GM23338 (cell line): Measurements from ENCODE around the gene DROSHA. TPM values are rescaled to one million over a fixed set of nuclear protein-coding genes. Genes with fewer than 3 reads are reported as not detected.

Source experiments
- ATAC-seq: fragments of 200-7000 bp; cut with Tn5 transposase; 3 replicates; pipeline ENCODE4 v1.9.1; 2020
- DNase-seq: peaks from one replicate; pipeline ENCODE4 v3.0.0-alpha.2; 2015; ENCODE audit warnings: low spot score
- H2AFZ ChIP-seq: fragments of 200-600 bp; sonication (generic); 2 replicates; pipeline ENCODE4 v1.8.0; 2016; ENCODE audit warnings: antibody characterized with exemption, mild to moderate bottlenecking, moderate library complexity
- H3F3A ChIP-seq: fragments of 200-600 bp; sonication (generic); replicated peaks from 2 replicates; pipeline ENCODE4 v1.8.0; 2017; ENCODE audit warnings: antibody characterized with exemption, mixed run types, low read depth
- H3K27ac ChIP-seq: fragments of 200-600 bp; sonication (generic); 2 replicates; pipeline ENCODE4 v1.6.1; 2016; ENCODE audit warnings: low read depth
- H3K27me3 ChIP-seq: fragments of 200-600 bp; sonication (generic); 2 replicates; pipeline ENCODE4 v1.8.0; 2016; ENCODE audit warnings: mild to moderate bottlenecking, mixed run types, moderate library complexity; ENCODE audit not compliant: insufficient read depth
- H3K36me3 ChIP-seq: fragments of 200-600 bp; sonication (generic); 2 replicates; pipeline ENCODE4 v1.8.0; 2016; ENCODE audit warnings: mild to moderate bottlenecking; ENCODE audit not compliant: insufficient read depth
- H3K4me1 ChIP-seq: fragments of 200-600 bp; sonication (generic); 2 replicates; pipeline ENCODE4 v1.8.0; 2016; ENCODE audit warnings: mild to moderate bottlenecking, moderate library complexity; ENCODE audit not compliant: insufficient read depth
- H3K4me2 ChIP-seq: fragments of 200-600 bp; sonication (generic); 2 replicates; pipeline ENCODE4 v1.7.1; 2017; ENCODE audit warnings: mixed run types
- H3K4me3 ChIP-seq: fragments of 200-600 bp; sonication (generic); 2 replicates; pipeline ENCODE4 v1.6.1; 2016; ENCODE audit warnings: mixed run types
- H3K79me2 ChIP-seq: fragments of 200-600 bp; sonication (generic); replicated peaks from 2 replicates; pipeline ENCODE4 v1.8.0; 2017; ENCODE audit warnings: mild to moderate bottlenecking; ENCODE audit not compliant: insufficient read depth
- H3K9me2 ChIP-seq: fragments of 200-600 bp; sonication (generic); 2 replicates; pipeline ENCODE4 v1.8.0; 2017; ENCODE audit not compliant: insufficient read depth
- H4K20me1 ChIP-seq: fragments of 200-600 bp; sonication (generic); replicated peaks from 2 replicates; pipeline ENCODE4 v1.8.0; 2017; ENCODE audit warnings: mild to moderate bottlenecking; ENCODE audit not compliant: insufficient read depth
- H3K27ac Mint-ChIP-seq: 2 replicates; pipeline ENCODE4 v1.8.0; 2020; ENCODE audit warnings: inconsistent platforms, mild to moderate bottlenecking, moderate library complexity, mixed read lengths
- H3K27me3 Mint-ChIP-seq: 3 replicates; pipeline ENCODE4 v1.8.0; 2022; ENCODE audit warnings: low read depth, mild to moderate bottlenecking, moderate library complexity, mixed read lengths, inconsistent platforms; ENCODE audit not compliant: insufficient read depth, poor library complexity
- H3K36me3 Mint-ChIP-seq: 3 replicates; pipeline ENCODE4 v1.8.0; 2021; ENCODE audit warnings: low read depth, mild to moderate bottlenecking, inconsistent platforms, moderate library complexity, mixed read lengths
- H3K4me1 Mint-ChIP-seq: 3 replicates; pipeline ENCODE4 v1.8.0; 2020; ENCODE audit warnings: mild to moderate bottlenecking, inconsistent platforms, mixed read lengths
- H3K4me3 Mint-ChIP-seq: 3 replicates; pipeline ENCODE4 v1.8.0; 2021; ENCODE audit warnings: moderate library complexity, mild to moderate bottlenecking, inconsistent platforms, mixed read lengths
- H3K9me3 Mint-ChIP-seq: 3 replicates; pipeline ENCODE4 v1.8.0; 2020; ENCODE audit warnings: moderate library complexity, mild to moderate bottlenecking, inconsistent platforms, mixed read lengths
- CREB1 ChIP-seq: fragments of 250-450 bp; sonication (Bioruptor Pico); IDR thresholded peaks from 2 replicates; pipeline ENCODE4 v1.5.0; 2020; ENCODE audit warnings: low read depth, mild to moderate bottlenecking, moderate library complexity
- ETS1 ChIP-seq: IDR thresholded peaks from 2 replicates; pipeline ENCODE4 v1.6.1; 2016; ENCODE audit warnings: antibody characterized with exemption
- EZH2 ChIP-seq: fragments of 200-600 bp; sonication (generic); IDR thresholded peaks from one replicate; pipeline ENCODE4 v1.8.0; 2017; ENCODE audit warnings: antibody characterized with exemption, mild to moderate bottlenecking, low read depth; ENCODE audit not compliant: unreplicated experiment
- EZH2phosphoT487 ChIP-seq: fragments of 200-600 bp; sonication (generic); IDR thresholded peaks from one replicate; pipeline ENCODE4 v1.8.1; 2018; ENCODE audit warnings: antibody characterized with exemption; ENCODE audit not compliant: unreplicated experiment
- JUNB ChIP-seq: IDR thresholded peaks from one replicate; pipeline ENCODE4 v1.6.1; 2016; ENCODE audit warnings: antibody characterized with exemption; ENCODE audit not compliant: unreplicated experiment
- NANOG ChIP-seq: IDR thresholded peaks from 2 replicates; pipeline ENCODE4 v1.6.1; 2016; ENCODE audit warnings: antibody characterized with exemption, borderline replicate concordance
- POLR2AphosphoS5 ChIP-seq: IDR thresholded peaks from 2 replicates; pipeline ENCODE4 v1.6.1; 2016; ENCODE audit warnings: antibody characterized with exemption, low read depth
- STAT1 ChIP-seq: IDR thresholded peaks from one replicate; pipeline ENCODE4 v1.6.1; 2016; ENCODE audit warnings: antibody characterized with exemption; ENCODE audit not compliant: unreplicated experiment
- ZNF114 ChIP-seq: fragments of 250-450 bp; sonication (Bioruptor Pico); IDR thresholded peaks from 2 replicates; pipeline ENCODE4 v1.5.0; 2020; ENCODE audit warnings: mild to moderate bottlenecking, moderate library complexity
- ZNF331 ChIP-seq: fragments of 250-450 bp; sonication (Bioruptor Pico); IDR thresholded peaks from 2 replicates; pipeline ENCODE4 v1.5.0; 2020; ENCODE audit warnings: low read depth, mild to moderate bottlenecking, moderate library complexity
- ZNF462 ChIP-seq: fragments of 250-450 bp; sonication (Bioruptor Pico); IDR thresholded peaks from 2 replicates; pipeline ENCODE4 v1.5.0; 2020; ENCODE audit warnings: mild to moderate bottlenecking, moderate library complexity
- polyA plus RNA-seq: library from polyadenylated mRNA; unstranded; fragments of >200 nt; fragmentation: Nextera tagmentation; extraction: Ambion mirVana; gene quantifications from 2 replicates; pipeline ENCODE4 v1.2.1, GENCODE V29; 2016
- total RNA-seq: library from RNA; depleted of rRNA; stranded (reverse); fragments of >200 nt; shearing (Covaris generic); gene quantifications from 2 replicates; pipeline ENCODE4 v1.2.3, GENCODE V29; 2014
- TF ChIP-seq, protein P1 (sequence below): IDR thresholded peaks from one replicate; pipeline ENCODE4 v1.6.1; 2018; ENCODE audit warnings: antibody characterized with exemption; ENCODE audit not compliant: unreplicated experiment
- TF ChIP-seq, protein P2 (sequence below), 2 experiments: fragments of 200-600 bp in 1 of 2; sonication (generic) in 1 of 2; conservative IDR thresholded peaks; 2 replicates each; pipeline versions ENCODE4 v1.5.1 to v1.6.1; 2016 to 2017; ENCODE audit warnings: antibody characterized with exemption in 2 of 2, low read depth in 2 of 2, mild to moderate bottlenecking in 2 of 2, moderate library complexity in 1 of 2

Gene DROSHA
- total and polyA plus RNA-seq, 2 experiments from 2014 or later = 70.6 to 87.8 TPM

- TF ChIP-seq ZNF462 (CRISPR knock-in tag) = no peak
Measured at GRCh38 chr5:31496301-31496700, 35.6 kb downstream of the DROSHA start (continued).

GRCh38 chr5:31495336-31495735 lies 36.6 kb downstream of the DROSHA start:
- no peak for ATAC-seq
- H3K27ac Mint-ChIP-seq = no peak overlapping the region
- peaks cover 30% of the 10 kb centered on the region for H3K36me3 ChIP-seq

More at GRCh38 chr5:31495336-31495735, 36.6 kb downstream of the DROSHA start:
- H3K27me3 ChIP-seq = no peaks in the 10 kb centered on the region
- H3K4me2 ChIP-seq = no peak overlapping the region
- DNase-seq = no peak
- H3K27me3 Mint-ChIP-seq = no peaks in the 10 kb centered on the region
- no peak overlapping the region for H3K4me3 Mint-ChIP-seq
- H3F3A ChIP-seq = no peaks in the 10 kb centered on the region
- H2AFZ ChIP-seq = no peak overlapping the region
- peaks cover 20% of the 10 kb centered on the region for H3K4me1 ChIP-seq
- H3K36me3 Mint-ChIP-seq = peaks cover 87% of the 10 kb centered on the region
- no peaks in the 10 kb centered on the region; the same call in 1 of the 2 replicates for H4K20me1 ChIP-seq
- no peaks in the 10 kb centered on the region for H3K9me2 ChIP-seq
- no peak overlapping the region for H3K4me3 ChIP-seq
- H3K27ac ChIP-seq = no peak overlapping the region; the same call in 1 of the 2 replicates
- H3K79me2 ChIP-seq = no peaks in the 10 kb centered on the region
- H3K4me1 Mint-ChIP-seq = peaks cover 35% of the 10 kb centered on the region
- no peaks in the 10 kb centered on the region for H3K9me3 Mint-ChIP-seq
- TF ChIP-seq POLR2AphosphoS5 = no peak
- TF ChIP-seq JUNB = no peak
- no peak for TF ChIP-seq ZNF331 (CRISPR knock-in tag)
- no peak for TF ChIP-seq EZH2phosphoT487
- TF ChIP-seq CREB1 (CRISPR knock-in tag) = no peak
- TF ChIP-seq, protein P1, sequence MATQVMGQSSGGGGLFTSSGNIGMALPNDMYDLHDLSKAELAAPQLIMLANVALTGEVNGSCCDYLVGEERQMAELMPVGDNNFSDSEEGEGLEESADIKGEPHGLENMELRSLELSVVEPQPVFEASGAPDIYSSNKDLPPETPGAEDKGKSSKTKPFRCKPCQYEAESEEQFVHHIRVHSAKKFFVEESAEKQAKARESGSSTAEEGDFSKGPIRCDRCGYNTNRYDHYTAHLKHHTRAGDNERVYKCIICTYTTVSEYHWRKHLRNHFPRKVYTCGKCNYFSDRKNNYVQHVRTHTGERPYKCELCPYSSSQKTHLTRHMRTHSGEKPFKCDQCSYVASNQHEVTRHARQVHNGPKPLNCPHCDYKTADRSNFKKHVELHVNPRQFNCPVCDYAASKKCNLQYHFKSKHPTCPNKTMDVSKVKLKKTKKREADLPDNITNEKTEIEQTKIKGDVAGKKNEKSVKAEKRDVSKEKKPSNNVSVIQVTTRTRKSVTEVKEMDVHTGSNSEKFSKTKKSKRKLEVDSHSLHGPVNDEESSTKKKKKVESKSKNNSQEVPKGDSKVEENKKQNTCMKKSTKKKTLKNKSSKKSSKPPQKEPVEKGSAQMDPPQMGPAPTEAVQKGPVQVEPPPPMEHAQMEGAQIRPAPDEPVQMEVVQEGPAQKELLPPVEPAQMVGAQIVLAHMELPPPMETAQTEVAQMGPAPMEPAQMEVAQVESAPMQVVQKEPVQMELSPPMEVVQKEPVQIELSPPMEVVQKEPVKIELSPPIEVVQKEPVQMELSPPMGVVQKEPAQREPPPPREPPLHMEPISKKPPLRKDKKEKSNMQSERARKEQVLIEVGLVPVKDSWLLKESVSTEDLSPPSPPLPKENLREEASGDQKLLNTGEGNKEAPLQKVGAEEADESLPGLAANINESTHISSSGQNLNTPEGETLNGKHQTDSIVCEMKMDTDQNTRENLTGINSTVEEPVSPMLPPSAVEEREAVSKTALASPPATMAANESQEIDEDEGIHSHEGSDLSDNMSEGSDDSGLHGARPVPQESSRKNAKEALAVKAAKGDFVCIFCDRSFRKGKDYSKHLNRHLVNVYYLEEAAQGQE = no peak
- no peak for TF ChIP-seq ZNF114
- no peak for TF ChIP-seq ETS1
- TF ChIP-seq, protein P2, sequence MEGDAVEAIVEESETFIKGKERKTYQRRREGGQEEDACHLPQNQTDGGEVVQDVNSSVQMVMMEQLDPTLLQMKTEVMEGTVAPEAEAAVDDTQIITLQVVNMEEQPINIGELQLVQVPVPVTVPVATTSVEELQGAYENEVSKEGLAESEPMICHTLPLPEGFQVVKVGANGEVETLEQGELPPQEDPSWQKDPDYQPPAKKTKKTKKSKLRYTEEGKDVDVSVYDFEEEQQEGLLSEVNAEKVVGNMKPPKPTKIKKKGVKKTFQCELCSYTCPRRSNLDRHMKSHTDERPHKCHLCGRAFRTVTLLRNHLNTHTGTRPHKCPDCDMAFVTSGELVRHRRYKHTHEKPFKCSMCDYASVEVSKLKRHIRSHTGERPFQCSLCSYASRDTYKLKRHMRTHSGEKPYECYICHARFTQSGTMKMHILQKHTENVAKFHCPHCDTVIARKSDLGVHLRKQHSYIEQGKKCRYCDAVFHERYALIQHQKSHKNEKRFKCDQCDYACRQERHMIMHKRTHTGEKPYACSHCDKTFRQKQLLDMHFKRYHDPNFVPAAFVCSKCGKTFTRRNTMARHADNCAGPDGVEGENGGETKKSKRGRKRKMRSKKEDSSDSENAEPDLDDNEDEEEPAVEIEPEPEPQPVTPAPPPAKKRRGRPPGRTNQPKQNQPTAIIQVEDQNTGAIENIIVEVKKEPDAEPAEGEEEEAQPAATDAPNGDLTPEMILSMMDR (conservative IDR thresholded peaks at IDR 0.05; ENCODE audit: low read depth in 2 of 2) = no peak
- TF ChIP-seq NANOG = no peak
- TF ChIP-seq EZH2 = no peak
- TF ChIP-seq STAT1 = no peak
